Tibial artery (tissue), 4 donors: ENCODE results near the gene FNDC3B.

Experiments used
- DNase-seq, 2 donors: peaks; one replicate each; pipeline ENCODE4 v3.0.0-alpha.2; 2019
- H3K27ac ChIP-seq, 2 donors: fragments of 200-600 bp; sonication (generic) in 1 of 2; 1 replicate in 1 of 2; 2 replicates in 1 of 2; pipeline ENCODE4 v1.5.1; 2018 to 2019; ENCODE audit warnings: mild to moderate bottlenecking in 1 of 2
- H3K27me3 ChIP-seq, 2 donors: fragments of 200-600 bp; sonication (generic) in 1 of 2; one replicate each; pipeline versions ENCODE4 v1.5.1 to v1.6.0; 2016 to 2019
- H3K36me3 ChIP-seq, 3 donors: fragments of 200-600 bp; sonication (generic) in 2 of 3; one replicate each; pipeline ENCODE4 v1.5.1; 2016 to 2019; ENCODE audit warnings: mild to moderate bottlenecking in 2 of 3
- H3K4me1 ChIP-seq, 4 donors: fragments of 200-600 bp; sonication (generic) in 2 of 4; 1 replicate in 3 of 4; 2 replicates in 1 of 4; pipeline ENCODE4 v1.5.1; 2016 to 2019
- H3K4me3 ChIP-seq, 2 donors: fragments of 200-600 bp; sonication (generic) in 1 of 2; 1 replicate in 1 of 2; 2 replicates in 1 of 2; pipeline ENCODE4 v1.5.1; 2018 to 2019; ENCODE audit warnings: mild to moderate bottlenecking in 2 of 2
- H3K9me3 ChIP-seq, 3 donors: fragments of 200-600 bp; sonication (generic) in 1 of 3; one replicate each; pipeline ENCODE4 v1.5.1; 2016 to 2019
- CTCF ChIP-seq, 2 experiments: fragments of 200-600 bp in 1 of 2; fragments of 450-650 bp in 1 of 2; IDR thresholded peaks; one replicate each; pipeline ENCODE4 v1.5.1; 2017 to 2019; ENCODE audit warnings: antibody characterized with exemption in 2 of 2, mild to moderate bottlenecking in 1 of 2, moderate library complexity in 1 of 2
- intact Hi-C: fragments of 100-400 bp; cut with DNase I; formaldehyde crosslinking; loops from one replicate; pipeline ENCODE4 v1.15.0; 2023; ENCODE audit warnings: low total_unique reads

Gene FNDC3B

DNA sequence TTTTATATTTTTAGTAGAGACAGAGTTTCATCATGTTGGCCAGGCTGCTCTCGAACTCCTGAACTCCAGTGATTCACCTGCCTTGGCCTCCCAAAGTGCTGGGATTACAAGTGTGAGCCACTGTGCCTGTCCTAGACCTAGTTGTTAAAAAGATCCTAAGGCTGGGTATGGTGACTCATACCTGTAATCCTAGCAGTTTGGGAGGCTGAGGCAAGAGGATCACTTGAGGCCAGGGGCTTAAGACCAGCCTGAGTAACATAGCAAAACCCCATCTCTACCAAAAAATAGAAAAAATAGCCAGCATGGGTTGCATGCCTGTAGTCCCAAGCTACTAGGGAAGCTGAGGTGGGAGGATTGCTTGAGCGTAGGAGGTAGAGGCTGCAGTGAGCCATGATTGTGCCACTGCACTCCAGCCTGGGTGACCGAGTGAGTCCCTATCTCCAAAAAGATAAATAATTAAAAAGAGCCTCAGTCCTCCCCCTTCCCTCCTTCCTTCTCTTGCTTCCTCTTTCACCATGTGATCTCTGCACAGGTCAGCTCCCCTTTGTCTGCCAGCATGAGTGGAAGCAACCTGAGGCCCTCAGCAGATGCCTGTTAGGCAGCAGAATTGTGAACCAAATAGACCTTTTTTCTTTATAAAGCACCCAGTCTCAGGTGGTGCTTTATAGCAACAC, 9.8 kb upstream of the FNDC3B start:
- intact Hi-C loops: no loop called here
- no peaks in the 10 kb centered on the region for H3K27me3 ChIP-seq
- DNase-seq: no peak
- H3K36me3 ChIP-seq: no peaks in the 10 kb centered on the region
- H3K9me3 ChIP-seq: no peaks in the 10 kb centered on the region
- no peak overlapping the region for H3K4me3 ChIP-seq
- no peaks in the 10 kb centered on the region for H3K4me1 ChIP-seq
- TF ChIP-seq CTCF (IDR thresholded peaks at IDR 0.05): no peak
- H3K27ac ChIP-seq: no peak overlapping the region

DNA sequence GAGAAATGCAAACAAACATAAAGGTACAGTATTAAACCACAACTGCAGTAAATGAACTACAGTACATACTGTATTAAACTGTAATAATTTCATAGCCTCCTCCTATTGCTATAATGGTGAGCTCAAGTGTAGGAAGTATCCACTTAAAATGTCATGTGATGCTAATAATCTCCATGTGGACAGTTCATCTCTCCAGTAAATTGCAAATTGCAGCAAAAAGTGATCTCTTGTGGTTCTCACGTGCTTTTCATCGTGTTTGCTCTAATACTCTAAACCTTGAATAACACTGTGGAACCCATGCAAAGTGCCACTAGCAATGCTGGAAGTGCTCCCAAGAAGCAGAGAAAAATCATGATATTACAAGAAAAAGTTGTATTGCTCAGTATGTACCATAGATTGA, 9.2 kb upstream of the FNDC3B start:
- H3K4me3 ChIP-seq: no peak overlapping the region
- H3K27me3 ChIP-seq: no peaks in the 10 kb centered on the region
- H3K4me1 ChIP-seq: no peaks in the 10 kb centered on the region
- no peaks in the 10 kb centered on the region for H3K36me3 ChIP-seq
- no peak for DNase-seq
- no peak overlapping the region for H3K27ac ChIP-seq
- no peaks in the 10 kb centered on the region for H3K9me3 ChIP-seq
- no peak for TF ChIP-seq CTCF (IDR thresholded peaks at IDR 0.05)
- intact Hi-C loops: no loop called here

DNA sequence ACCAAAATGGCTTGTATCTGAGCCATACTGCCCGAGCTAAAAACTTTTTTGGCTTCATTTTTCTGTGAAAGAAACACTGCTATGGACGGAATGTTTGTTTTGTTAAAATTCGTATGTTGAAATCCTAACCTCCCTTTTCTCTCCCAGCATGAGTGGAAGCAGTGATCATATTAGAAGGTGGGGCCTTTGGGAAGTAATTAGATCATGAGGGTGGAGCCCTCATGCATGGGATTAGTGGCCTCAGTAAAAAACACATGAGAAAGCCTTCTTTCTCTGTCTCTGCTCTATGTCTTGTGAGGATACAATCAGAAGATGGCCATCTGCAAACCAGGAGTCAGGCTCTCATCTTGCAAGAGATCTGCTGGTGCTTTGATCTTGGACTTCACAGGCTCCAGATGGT, 7.4 kb upstream of the FNDC3B start:
- DNase-seq: no peak
- no peak for TF ChIP-seq CTCF (IDR thresholded peaks at IDR 0.05)
- Histone ChIP-seq H3K4me1 (no peaks in the 10 kb centered on the region), H3K4me3 (no peak overlapping the region), H3K36me3 (no peaks in the 10 kb centered on the region), H3K27ac (no peak overlapping the region), H3K27me3 (no peaks in the 10 kb centered on the region), H3K9me3 (no peaks in the 10 kb centered on the region)
- intact Hi-C loops: no loop called here

DNA sequence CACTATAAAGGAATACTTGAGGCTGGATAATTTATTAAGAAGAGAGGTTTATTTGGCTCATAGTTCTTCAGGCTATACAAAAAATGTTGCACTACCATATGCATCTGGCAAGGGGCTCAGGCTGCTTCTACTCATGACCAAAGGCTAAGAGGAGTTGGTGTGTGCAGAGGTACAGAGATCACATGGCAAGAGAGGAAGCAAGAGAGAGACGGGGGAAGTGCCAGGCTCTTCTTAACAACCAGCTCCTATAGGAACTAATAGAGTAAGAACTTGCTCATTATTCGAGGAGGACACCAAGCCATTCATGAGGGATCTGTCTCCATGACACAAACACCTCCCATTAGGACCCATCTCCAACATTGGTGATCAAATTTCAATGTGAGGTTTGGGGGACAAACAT, 6.0 kb upstream of the FNDC3B start:
- no peak for TF ChIP-seq CTCF (IDR thresholded peaks at IDR 0.05)
- Histone ChIP-seq H3K36me3 (no peaks in the 10 kb centered on the region), H3K9me3 (no peaks in the 10 kb centered on the region), H3K4me3 (no peak overlapping the region), H3K27me3 (no peaks in the 10 kb centered on the region), H3K27ac (no peak overlapping the region), H3K4me1 (no peaks in the 10 kb centered on the region)
- intact Hi-C loops: no loop called here
- no peak for DNase-seq

DNA sequence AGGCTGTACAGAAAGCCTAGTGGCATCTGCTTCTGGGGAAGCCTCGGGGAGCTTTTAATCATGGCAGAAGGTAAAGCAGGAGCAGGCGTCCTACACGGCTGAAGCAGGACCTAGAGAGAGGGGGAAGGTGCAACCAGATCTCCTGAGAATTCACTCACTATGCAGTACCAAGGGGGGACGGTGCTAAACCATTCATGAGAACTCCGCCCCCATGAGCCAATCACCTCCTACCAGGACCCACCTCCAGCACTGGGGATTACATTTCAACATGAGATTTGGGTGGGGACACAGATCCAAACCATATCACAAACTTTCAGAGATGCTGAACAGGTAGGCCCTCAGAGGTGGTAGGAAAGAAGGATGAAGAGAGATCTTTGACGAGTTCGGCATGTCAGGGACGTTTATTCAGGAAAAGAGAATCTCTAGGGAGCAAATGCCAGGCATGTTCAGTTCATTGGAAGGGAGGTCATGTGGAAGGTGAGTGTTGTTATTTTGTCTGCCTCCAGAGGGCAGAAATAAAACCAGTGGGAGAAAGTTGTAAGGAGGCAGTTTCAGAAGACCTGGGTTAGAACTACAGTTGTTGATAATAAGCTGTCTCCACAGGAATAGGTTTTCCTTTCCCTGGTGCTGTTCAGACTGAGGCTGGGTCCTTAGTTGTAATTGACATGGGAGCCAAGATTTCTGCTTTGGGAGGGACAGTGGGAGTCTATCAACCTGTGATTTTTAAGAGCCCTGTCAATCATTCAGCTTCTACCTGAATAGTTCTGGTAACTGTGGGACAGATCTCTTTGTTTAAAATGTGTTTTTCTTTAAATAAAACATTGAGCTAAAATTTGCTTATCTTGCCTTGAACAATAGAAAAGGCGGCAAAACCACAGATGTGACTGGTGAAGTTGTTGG, 4.3 kb upstream of the FNDC3B start:
- no peak for DNase-seq

More for the DNA sequence above, 4.3 kb upstream of the FNDC3B start:
- peak; percentile 41 to 46 for TF ChIP-seq CTCF (IDR thresholded peaks at IDR 0.05)
- H3K4me3 ChIP-seq: no peak overlapping the region
- peaks cover 0 to 9% (median 1%) of the 10 kb centered on the region in 4 donors for H3K4me1 ChIP-seq
- intact Hi-C loops: no loop called here
- no peaks in the 10 kb centered on the region for H3K9me3 ChIP-seq
- no peaks in the 10 kb centered on the region for H3K27me3 ChIP-seq
- no peak overlapping the region for H3K27ac ChIP-seq
- no peaks in the 10 kb centered on the region for H3K36me3 ChIP-seq
